IPS-18c (cell line): ENCODE results near the gene SSU72.

ENCODE experiments used
- H3K4me3 ChIP-seq: 2 replicates; pipeline ENCODE4 v1.7.0; 2013; ENCODE audit warnings: low read depth, mild to moderate bottlenecking, low read length, moderate library complexity; ENCODE audit not compliant: insufficient read depth
- H3K9me3 ChIP-seq: one replicate; pipeline ENCODE4 v1.6.1; 2013; ENCODE audit warnings: mild to moderate bottlenecking, low read length, moderate library complexity; ENCODE audit not compliant: control insufficient read depth, insufficient read depth

The SSU72 gene

GRCh38 chr1:1554926-1555915 is 19.4 kb downstream of the SSU72 start:
- Histone ChIP-seq H3K9me3 (peaks cover 2% of the 10 kb centered on the region), H3K4me3 (no peak overlapping the region)

DNA sequence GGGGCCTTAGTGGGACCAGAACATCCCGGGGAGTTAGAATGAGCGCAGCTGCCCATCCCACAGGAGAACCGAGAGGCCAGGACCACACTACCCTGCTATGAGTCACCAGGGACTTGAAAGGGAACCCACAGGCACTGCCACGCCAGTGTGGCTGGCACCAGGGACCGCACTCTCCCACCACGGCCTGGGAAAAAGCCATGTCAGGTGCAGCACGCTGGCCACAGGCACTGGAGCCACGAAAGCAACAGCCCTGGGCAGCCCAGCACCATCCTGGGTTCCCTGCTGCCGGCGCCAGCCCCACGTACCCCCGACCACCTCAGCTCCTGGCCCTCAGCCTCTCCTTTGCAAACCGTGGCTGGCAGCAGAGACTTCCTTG is 20.1 kb downstream of the SSU72 start:
- no peak overlapping the region for H3K4me3 ChIP-seq

DNA sequence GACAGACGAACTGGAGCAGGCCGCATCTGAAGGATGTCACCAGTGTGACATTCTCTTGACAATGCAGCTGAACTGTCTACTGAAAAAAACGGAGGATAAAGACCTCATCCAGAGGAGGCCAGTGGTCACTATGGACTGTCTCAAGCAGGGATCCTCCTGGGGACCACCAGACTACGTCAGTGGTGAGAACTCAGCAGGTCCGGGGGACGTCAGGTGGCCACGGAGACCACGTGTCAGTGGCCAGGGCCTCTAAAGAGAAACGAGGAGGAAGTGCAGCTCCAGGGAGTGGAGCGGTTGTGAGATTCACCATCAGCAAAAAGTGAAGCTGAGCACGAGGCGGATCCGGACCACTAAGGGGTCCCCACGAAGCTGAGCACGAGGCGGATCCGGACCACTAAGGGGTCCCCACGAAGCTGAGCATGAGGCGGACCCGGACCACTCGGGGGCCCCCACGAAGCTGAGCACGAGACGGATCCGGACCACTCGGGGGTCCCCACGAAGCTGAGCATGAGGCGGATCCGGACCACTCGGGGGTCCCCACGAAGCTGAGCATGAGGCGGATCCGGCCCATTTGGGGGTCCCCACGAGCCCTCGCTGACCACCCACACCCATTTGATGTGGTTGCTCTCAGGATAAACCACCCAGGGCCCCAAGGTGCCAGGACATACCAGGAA is 20.7 kb downstream of the SSU72 start:
- Histone ChIP-seq H3K4me3 (no peak overlapping the region), H3K9me3 (peaks cover 2% of the 10 kb centered on the region)

More for the DNA sequence above, 20.1 kb downstream of the SSU72 start:
- H3K9me3 ChIP-seq = peaks cover 2% of the 10 kb centered on the region

GRCh38 chr1:1552263-1552639 is 22.4 kb downstream of the SSU72 start:
- peaks cover 2% of the 10 kb centered on the region for H3K9me3 ChIP-seq
- no peak overlapping the region for H3K4me3 ChIP-seq

DNA sequence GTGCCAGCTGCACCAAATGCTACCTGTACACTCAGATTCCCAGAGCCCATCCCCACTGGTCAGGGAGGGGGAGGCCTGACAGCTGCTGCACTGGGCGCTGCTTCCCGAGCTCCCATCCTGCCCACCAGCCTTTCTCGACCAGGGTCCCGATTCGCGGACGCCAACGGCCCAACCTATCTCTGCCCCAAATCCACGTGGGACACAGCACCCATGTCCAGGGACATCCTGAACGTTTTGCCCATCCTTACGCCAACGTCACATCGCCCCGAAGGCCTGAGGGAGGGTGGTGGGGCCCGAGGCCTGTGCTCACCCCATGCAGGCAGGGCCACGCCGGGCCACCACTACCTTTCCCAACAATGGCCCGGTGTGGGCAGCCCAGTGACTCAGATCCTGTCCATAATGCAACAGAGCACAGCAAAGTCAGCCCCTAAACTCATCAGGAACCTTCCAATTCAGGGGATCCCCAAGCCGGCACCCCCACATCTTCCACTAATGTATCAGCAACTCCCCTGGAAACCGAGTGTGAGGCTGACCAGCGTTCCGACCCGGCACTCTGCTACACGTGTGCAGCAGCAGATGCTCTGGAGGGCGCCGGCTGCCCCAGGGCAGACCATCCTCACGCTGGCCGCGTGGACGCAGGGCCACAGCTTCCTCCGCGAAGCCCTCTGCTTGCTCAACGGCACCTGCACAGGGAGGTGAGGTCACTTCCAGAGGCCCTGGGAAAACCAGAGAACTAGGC is 23.0 kb downstream of the SSU72 start:
- no peak overlapping the region for H3K4me3 ChIP-seq
- peaks cover 2% of the 10 kb centered on the region for H3K9me3 ChIP-seq

DNA sequence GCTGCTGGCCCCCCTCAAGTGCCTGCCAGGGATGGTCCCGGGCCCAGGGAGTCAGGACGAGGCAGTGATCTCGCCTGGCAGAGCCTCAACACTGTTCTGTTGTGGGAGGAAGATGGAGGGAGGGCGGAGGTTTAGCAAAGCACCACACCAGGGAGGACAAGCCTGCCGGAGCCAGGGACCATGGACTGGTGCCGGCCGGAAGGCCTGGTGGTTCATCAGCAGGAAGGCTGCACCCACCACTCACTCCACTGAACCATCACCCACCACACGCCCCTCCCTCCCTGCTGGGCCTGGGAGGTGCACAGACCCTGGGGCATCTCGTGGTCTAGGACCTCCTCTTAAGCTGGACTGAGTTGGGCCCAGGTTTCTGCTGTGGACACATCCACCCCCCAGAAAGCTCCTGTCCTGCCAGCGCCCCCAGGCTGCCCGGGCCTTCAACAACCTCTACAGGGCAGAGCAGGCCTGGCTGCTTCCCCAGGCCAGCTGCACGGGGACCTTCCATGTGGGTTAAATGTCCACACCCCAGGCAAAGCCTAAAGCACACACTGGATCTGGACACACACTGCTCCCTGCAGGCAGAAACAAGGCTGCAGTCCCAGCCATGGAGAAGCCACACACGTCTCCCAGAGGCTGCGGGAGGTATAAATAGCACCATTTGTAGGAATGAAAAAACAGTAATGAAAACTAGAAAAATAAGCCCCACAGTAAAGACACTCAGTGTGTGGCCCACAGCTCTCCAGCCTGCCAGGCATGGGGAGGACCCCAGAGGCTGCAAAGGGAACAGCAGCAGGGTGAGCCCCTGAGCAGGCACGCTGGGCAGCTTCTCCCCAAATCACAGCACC is 23.9 kb downstream of the SSU72 start:
- peaks cover 2% of the 10 kb centered on the region for H3K9me3 ChIP-seq
- no peak overlapping the region for H3K4me3 ChIP-seq

GRCh38 chr1:1550087-1550486 is 24.6 kb downstream of the SSU72 start:
- peaks cover 2% of the 10 kb centered on the region for H3K9me3 ChIP-seq
- H3K4me3 ChIP-seq = no peak overlapping the region

- no peak overlapping the region for H3K4me3 ChIP-seq
- H3K9me3 ChIP-seq = peaks cover 2% of the 10 kb centered on the region
Measured at GRCh38 chr1:1548591-1548990, 26.1 kb downstream of the SSU72 start.

DNA sequence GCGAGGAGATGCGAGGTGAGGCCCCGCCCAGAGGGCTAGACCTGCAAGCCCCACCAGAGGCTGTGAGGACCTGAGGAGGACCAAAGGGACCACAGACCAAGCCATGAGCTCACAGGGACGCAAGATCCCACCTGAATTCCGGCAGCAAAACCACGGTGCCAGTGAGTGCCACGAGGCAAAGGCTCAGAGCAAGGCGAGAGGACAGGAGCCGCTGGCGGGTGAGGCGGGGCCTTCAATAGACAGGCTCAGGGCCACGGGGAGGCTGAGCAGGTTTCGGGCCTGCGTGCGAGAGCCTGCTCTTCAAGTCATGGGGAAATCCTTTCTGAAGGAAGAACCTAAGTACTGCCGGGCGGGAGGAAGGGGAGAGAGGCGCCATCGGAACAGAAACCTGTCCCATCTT is 27.2 kb downstream of the SSU72 start:
- H3K9me3 ChIP-seq = peaks cover 2% of the 10 kb centered on the region

DNA sequence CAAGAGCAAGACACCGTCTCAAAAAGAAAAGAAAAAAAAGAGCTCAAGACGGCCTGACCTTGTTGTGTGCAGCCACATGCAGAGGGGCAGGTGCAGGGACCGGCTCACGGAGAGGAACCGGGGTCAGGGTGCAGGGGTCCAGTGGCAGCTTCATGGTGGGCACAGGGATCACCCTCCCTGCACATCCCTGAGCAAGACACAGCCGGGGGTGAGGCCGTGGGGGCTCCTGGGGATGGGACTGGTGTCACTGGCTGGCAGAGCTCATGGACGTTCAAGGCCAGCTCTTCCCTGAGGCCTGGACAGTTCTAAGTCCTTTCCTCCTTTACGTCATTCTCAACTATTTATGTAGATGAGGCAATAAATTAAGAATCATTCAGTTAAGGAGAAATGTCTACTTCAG is 27.7 kb downstream of the SSU72 start:
- H3K4me3 ChIP-seq = no peak overlapping the region
- peaks cover 2% of the 10 kb centered on the region for H3K9me3 ChIP-seq

More for the DNA sequence above, 27.2 kb downstream of the SSU72 start:
- no peak overlapping the region for H3K4me3 ChIP-seq

GRCh38 chr1:1545946-1546737 is 28.5 kb downstream of the SSU72 start:
- no peak overlapping the region for H3K4me3 ChIP-seq

GRCh38 chr1:1544544-1544943 is 30.1 kb downstream of the SSU72 start:
- H3K9me3 ChIP-seq = no peaks in the 10 kb centered on the region
- no peak overlapping the region for H3K4me3 ChIP-seq

More at GRCh38 chr1:1545946-1546737, 28.5 kb downstream of the SSU72 start:
- no peaks in the 10 kb centered on the region for H3K9me3 ChIP-seq

GRCh38 chr1:1543706-1544099 is 31.0 kb downstream of the SSU72 start:
- H3K9me3 ChIP-seq = no peaks in the 10 kb centered on the region
- H3K4me3 ChIP-seq = no peak overlapping the region

DNA sequence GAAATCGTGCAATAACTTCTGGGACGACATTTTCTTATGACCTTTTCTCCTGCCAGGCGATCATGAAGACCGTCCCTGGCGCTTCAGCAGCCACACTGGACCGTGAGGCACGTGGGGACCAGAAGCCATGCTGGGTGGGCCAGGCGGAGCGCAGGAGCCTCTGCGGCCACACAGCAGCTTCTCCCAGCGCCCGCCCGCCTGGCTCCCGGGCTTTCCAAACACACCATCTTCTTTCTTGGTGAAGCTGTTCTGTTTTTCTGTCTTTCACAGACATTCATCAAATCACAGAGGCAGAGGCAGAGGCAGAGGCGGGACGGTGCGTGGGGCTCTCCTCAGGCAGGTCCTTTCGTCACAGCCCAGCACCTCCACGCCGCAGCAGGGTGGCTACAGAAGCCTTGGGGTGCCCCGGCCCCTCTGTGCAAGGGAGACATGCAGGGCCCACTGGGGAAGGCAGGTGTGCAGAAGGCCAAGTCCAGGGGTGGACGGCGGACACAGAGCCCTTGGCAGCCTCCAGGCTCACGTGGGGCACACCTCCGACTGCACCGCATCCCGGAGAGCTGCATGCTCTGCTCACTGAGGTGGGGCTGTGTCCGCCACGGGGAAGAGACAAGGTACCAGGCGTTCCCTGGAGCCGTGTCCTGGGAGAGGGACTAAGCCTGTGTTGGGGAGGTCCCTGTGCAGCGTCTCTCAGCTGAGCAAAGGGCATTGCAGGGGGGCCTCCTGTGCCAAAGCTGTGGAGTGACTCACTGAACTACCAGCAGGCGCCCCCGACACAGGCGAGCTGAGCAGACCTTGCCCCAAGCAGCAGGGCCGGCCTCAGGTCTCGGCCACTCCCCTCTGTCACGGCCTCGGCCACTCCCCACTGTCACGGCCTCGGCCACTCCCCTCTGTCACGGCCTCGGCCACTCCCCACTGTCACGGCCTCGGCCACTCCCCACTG is 31.6 kb downstream of the SSU72 start:
- Histone ChIP-seq H3K4me3 (no peak overlapping the region), H3K9me3 (no peaks in the 10 kb centered on the region)
